GM21529 (cell line): ENCODE measurements around the gene CD44.
A peak's percentile ranks its signal among the peaks of the same experiment; 100 is the strongest.

Experiments used
- ATAC-seq: cut with Tn5 transposase; IDR thresholded peaks from one replicate; pipeline ENCODE4 v1.9.1; 2021; ENCODE audit not compliant: unreplicated experiment

The CD44 gene

DNA sequence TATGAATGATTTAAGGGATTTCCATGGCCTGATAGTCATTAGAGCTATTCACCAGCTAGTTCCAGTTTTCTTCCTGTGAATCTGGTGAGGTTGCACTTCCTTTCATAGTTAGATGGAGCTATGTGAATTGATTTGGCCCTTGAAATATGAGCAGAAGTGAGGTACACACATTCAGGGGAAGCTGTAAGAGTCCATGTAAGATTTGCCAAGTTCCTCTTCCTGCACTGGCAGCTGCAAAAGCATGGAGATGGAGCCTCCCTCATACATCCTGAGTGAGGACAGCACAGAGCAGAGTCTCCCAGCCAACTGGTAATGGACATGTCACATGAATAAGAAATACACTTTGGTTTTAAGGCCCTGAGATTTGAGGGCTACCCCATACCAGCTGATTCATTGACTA, 111.7 kb downstream of the CD44 start:
- ATAC-seq: no peak

DNA sequence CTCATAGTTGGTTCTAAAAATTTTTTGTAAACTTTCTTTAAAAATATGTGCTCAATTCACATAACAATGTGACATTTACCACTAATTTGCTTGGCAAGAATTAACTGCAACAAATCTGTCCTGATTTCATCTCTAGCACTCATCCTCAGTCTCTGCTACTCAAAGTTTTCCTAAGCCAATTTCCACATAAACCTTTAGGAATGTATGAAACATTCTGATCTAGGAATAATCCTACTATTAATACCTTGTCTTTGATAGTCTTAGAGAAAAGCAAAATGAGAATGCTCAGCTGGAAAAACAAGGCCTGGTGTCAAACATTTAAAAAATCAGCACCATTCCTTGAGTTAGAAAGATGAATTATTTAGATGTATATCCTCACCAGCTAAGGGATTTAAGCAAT, 114.3 kb downstream of the CD44 start:
- no peak for ATAC-seq

DNA sequence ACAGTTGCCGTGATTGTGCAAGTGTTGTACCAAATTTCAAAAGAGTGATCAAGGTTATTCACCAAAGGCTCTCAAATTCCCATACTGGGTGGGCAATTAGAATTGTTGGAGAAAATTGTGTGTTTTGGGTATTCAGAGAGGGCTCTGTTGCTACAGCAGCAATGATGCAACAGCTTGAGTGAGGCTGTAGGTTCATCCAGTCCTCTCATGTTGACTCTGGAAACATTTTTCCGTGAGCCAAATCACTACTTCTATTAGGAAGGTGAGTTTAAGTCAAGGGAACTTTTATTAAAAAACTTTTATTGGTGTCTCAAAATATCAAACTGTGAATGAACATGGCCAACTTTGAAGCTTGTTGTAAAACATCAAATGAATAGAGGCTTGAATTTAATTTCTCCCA, 116.5 kb downstream of the CD44 start:
- no peak for ATAC-seq

DNA sequence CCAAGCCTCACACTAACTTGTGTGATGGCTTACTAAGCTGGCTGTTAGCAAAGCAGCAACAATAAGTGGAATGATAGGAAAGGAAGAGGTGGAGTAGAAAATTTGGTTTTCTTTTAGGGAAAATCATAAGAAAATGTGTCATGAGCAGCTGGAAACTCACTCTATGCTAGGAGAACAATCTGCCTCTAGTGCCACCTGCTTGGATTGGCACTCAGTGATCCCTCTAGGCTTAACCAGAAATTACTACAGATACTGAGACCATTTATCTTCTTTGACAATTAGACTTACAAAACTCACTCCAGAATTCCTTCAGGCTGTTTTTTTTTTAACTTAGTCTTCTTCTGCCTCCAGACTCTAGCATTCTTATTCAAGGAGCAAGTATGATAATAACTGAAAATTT, 117.3 kb downstream of the CD44 start:
- no peak for ATAC-seq

DNA sequence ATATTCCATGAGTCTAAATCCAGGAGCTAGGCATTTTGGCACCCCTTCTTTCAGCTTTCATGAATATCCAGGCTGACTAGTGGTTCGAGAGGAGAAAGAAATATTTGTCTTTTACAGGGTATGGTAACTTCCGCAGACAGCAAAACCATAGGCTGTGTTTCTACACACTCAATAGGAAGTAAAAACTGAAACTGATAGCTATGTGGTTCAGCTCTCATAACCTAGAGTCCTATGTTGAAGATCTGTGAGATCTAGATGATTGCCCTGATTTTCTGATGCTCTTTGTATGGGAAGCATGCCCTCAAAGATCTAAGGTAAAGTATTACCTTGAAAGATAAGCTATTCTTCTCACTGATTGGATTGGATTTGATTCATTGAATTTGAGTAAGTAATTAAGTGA, 118.3 kb downstream of the CD44 start:
- peak; percentile 100 for ATAC-seq

DNA sequence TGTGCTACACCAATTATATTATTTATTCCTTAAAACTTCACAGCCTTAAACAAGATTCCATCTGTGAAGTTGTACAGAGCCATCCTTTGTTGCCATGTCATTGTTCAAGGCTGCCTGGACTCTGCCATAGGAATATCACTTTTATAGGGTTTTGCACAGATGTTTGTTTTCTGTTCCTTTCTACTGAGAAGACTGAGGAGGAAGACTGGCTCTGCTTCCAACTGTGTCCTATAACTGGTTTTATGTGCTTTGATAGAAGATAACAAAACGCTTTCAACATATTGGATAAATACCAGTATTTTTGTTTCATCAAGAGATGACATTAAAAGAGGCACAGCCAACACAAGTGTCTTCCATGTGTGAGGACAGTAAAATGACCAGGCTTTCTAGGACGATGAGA, 120.6 kb downstream of the CD44 start:
- no peak for ATAC-seq

DNA sequence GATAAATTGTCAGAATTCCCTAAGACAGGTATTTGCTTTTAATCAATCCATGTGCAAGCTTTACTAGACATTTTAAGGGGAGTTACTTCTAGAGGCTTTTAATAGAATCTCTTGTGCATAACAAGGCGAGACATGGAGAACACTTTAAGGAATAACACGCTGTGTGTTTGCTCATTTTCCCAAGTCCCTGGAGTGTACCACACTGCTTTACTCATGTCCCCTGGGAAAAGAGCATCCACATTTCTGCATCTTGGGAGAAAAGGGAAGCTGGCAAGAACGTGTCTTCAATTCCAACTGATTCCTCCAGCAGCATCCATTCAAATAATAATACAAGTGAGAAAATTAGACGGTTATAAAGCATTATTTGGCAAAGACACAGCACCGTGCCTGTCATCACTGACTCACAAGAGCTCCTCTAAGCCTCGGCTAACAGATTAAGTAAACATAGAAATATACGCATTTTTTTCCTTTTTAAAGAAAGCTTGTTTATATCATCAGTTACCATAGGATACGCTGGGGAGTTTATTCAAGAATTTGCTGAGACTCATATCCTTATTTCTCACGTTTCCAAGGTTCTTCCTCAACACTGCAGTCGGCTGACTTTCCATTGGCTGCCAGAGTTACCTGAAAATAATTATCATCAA, 121.5 kb downstream of the CD44 start:
- no peak for ATAC-seq

DNA sequence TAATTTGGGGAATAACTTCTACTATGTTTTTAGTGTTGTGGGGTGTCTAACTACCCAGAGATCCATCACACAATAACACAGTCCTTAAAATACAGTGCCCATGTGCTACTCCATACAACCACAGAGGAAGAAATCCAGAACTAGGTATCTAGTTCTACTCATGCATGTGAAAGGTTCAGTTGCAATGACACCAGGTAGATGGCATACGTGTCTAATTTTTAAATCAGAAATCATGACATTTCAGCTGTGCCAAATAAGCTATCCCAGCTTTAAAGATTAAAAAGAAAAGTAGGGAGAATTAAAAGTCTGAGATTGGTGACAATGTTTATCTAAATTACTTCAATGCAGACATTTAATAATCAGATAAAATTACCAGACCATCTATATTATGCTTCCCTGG, 122.2 kb downstream of the CD44 start:
- ATAC-seq: no peak

DNA sequence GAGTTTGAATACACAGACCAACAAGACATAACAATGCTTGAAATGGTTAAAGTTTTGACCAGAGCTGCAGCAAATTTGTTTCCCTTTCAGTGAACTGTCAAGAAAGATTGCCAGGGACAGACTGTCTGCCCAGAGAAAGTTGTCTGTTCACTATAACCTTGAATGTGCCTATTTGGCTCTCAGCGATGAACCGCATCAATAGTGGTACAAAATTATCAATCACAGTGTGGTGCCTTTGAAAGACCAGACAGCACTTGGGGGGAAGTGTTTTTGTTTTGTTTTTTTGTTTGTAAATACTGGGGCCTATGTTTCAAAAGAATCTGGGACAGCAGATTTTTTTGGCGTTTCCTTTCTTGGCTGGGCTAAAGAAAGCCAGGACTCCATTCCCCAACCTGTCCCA, 123.1 kb downstream of the CD44 start:
- ATAC-seq: no peak

DNA sequence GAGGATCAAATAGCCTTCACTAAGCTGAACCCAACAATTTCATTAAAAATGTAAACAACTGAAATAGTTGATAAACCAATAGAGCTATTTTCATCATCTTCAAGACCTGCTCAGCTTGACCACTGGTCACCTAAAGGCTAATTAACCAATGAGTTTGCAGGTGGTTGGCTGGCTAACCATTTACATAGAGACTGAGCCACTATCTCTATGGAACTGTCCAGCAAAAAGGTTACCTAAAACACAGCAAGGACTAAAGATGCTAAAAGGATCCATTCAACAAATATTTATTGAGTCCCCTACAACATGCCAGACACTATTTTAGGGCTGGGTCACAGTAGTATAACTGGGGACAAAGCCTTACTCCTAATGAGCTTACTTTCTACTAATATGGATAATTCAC, 123.8 kb downstream of the CD44 start:
- no peak for ATAC-seq

DNA sequence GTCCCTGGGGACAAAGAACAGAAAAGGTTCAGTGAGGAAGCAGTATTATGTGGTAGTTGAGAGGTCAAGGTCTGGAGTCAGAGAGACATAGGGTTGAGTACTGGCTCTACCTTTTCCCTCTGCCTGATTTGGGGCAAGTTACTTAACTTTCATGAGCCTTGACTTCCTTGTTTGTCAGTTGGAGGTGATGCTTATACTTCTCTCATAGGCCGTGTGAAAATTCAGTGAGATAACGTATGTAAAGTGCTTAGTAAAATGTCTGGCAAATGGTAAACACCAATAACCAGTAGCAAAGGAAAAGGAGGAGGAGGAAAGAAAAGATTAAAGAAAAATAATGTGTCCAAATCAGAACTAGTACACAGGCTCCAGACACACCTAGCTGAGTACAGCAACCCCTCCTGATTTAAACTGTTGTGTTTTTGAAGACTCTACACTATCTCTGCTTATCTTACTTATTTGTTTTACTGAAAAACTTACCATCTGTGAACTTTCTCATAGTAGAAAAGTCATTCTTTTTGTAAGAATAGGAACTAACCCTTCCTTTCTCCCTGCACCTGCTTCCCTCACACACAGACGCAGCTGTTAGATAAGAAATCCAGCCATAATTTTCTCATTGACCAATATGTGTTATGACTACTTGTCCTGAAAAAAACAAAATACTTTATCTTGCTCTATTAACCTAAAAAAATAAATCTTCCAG, 126.9 kb downstream of the CD44 start:
- no peak for ATAC-seq

DNA sequence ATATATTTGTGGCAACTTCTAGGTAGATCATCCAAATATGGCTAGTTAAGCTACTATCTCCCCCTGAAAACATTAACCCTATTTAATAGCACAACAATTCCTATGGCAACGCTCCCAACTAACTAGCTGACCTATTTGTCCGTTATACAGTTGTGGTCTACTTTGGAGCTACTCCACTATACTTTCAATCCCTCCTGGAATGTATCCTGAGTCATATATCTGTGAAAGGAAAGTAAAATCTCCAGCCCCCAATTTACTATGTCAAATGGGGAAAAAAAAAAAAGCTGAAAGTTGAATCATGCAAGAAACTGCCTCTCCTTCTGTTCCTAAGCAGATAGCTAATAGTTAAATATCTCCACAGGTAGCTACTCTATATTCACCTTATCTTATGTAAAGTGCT, 128.5 kb downstream of the CD44 start:
- ATAC-seq: no peak

DNA sequence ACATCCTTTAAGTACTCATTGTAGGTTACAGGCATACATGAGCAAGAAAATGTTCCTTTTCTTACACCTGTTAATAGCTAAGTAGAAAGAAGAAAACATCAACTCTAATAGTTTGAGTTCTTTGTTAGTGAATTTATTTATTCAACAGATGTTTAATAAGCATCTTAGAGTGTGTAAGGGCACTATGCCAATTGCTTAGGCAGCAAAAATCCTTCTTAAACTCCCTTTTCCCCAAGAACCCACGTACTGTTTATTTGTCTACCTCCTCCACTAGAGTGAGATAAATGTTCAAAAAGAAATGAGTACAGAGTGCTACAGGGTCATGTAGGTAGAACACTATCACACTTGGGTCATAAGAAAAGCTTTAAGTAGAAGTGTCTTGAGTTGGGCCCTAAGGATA, 131.4 kb downstream of the CD44 start:
- ATAC-seq: no peak

DNA sequence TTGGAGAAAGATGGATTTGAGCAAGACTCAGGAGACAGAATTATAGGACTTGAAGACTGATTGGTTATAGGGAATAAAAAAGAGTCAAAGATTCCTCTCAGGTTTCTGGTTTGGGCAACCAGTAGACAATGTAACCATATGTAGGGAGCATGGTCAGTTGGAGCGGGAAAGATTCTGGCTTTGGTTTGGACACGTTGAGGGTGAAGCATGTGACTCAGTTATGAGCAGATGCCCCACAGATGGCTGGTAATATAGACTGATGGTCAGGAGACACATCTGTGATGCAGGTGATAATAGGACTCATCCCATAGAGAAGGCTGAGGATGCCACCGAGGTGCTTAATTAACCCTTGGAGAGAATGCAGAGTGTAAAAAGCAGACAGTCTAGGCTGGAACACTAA, 132.1 kb downstream of the CD44 start:
- no peak for ATAC-seq

DNA sequence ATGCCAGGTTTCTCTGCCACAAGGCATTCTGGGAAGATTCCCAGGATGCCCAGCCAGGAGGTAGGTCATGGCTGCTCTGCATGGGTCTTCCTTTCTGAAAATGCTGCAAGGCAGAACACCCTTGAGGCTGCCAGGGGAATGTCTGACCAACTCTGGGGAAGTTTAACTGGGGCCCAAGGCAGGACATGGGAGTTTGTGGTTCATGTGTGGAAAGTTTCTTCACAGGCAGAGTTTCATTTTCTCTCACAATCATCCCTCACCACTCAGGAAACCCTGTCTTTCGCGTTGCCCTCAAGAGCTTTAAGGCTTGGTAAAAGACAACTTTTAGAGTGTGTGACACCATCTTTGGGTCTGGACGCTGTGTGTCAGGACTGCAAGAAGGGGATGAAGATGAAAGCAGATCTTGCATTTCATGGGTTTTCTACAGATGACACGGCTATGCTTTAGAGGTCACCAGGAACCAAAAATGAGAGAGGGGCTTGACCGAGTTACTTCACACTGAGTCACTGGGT, 133.5 kb downstream of the CD44 start:
- peak; percentile 90 for ATAC-seq

DNA sequence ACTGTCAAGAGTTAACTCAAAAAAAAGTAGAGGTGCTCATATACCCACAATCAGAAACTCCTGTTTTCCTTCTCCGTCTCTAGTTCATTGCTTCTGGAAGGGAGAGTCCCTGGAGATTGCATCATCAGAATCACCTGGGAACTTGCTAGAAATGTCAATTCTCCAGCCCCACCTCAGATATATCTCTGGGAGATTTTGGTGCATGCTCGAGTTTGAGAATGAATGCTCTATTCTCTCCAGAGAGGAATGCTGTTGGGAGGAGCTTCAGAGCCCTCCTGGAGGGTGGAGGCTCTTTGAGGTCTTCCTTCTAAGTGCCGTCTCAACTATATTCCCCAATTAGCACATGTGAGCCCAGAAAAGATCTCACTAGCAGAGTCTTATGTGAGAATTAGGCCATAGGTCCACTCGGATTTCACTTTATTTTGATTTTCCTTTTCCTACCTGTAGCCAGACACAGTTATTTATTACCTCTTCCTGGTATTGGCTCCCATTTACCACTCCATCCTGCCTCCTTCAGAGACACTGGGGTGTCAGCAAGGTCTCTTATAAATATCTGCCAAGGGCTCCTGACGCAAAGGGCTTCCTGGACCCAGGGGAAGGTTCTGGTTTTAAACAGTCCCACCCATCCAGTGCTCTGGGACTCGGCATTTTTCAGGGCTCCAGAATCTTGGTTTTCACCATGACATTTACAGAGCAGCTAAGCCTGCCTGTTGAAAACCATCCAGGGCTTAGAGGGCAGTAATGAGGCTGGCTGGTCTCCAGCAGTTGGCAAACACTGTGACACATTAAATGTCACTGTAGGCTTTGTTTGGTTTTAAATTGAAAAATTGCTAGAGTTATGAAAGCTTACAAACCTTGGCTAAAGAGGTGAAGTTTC, 136.2 kb downstream of the CD44 start:
- ATAC-seq: no peak

DNA sequence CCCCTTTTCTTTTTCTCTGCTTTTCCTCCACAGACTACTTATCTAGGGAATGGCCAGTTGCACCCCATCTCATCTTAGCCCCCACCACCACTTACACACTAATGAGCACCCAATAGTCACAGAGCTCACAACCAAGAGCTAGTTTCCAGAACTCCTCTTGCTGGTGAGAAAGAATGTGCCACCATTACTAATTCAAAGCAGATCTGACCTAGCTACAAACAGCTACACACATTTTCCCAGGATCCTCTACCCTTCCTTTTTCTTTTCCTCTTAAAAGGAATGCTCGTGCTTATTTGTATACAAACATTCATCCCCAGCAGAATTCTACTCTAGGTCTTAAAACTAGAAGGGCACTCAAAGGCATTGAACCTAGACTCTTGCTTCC, 136.8 kb downstream of the CD44 start:
- no peak for ATAC-seq

DNA sequence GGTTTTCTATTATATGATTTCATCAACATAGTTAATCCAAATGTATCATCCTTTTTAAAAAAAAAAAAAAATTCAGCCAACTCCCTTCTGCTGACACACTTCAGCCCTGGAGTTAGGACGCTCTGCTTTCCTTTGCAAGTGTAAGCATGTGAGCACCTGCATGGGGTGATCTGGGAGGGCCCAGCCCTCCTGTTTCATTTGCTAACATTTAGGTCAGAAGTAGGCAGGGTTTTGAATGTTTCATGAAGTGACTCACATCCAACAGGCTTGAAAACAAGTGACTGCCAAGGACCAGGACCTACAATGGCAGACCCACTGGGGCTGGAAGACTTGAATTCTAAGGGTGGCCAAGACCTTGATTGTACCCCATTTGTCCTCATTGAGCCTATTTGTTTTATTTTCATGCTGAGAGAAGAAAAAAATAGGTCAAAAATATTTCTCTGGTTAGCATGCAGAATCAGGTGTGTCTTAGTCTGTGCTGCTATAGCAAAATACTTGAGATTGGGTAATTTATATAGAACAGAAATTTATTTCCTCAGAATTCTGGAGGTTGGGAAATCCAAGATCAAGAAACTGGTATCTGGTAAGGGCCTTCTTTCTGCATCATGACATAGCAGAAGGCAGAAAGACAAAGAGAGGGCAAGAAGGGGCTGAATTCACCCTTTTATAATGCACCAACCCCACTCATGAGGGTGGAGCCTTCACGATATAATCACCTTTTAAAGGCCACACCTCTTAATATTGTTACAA, 137.6 kb downstream of the CD44 start:
- no peak for ATAC-seq

DNA sequence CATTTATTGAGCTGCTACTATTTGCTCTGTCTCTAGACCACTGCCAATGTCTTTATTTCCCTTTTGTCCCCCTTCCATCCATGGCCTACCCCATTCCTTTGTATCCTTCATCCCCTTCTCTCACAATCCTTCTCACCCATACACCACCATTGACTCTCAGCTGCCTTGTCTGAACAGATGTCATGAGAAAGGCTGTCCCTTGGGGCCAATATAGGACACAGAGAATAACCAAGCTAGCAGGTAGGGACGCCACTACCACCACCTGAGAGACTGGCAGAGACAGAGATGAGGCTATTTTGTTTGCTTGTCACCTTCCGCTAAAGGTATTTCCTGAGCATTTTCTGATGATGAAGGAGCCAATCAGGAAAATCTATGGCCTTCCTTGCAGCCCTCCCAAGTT, 138.9 kb downstream of the CD44 start:
- ATAC-seq: no peak

DNA sequence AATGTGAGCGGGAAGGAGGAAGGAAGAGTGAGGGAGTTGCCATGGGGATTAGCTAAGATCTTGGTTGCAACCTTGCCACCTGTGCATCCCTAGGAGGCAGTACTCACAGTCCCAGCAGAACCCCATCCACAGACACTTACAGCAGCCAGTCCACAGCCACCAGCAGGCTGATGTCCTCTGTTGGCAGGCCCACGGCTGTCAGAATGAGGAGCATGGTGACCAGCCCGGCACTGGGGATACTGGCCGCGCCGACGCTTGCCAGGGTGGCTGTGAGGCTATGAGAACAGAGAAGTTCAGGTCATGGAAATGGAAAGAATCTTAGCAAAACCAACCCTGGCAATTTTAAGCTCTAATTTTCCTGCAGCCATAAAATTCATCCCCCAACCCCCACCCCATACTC, 141.8 kb downstream of the CD44 start:
- no peak for ATAC-seq

DNA sequence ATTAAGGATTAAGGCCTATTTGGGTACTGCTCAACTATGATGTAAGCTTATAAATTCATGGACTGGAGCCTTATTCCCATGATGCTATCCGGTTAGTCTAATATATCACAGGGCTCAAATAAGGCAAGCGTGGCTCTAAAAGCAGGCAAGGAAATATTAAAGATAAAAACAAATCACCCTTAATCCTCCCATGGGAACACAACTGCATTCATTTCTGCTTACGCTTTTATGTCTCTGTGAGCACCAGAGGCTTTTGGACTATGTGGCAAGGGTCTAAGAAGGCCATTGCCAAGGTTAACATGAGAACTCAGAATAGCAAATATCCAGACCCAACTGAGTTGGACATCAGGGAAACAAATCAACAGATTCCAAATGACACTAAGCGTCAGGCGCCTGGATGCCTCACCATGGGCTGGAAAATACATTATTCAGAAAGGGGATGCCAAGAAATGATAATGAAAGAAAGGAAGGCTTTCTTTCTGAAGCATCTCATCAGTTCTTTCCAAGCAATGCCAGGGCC, 142.3 kb downstream of the CD44 start:
- ATAC-seq: no peak
